Measurements from ENCODE around the gene ANXA4.

ANXA4 gene

GRCh38 chr2:69776886-69777785 is 35.2 kb downstream of the ANXA4 start:
- no peak for DNase-seq (ENCODE audit: extremely low spot score)
- CTCF ChIA-PET: interaction anchor here (0.9 to 3.1 kb wide), 7 partner anchors 9 to 53 kb away, joined by 3 to 10 read pairs (median 3); no protein-coding TSS in a partner anchor
- TF ChIP-seq CTCF (IDR thresholded peaks at IDR 0.05; ENCODE audit: control extremely low read depth, extremely low read depth, low read depth, missing control alignments): no peak
- POLR2A ChIA-PET: no interaction called here

GRCh38 chr2:69777786-69778105 is 35.8 kb downstream of the ANXA4 start:
- DNase-seq (ENCODE audit: extremely low spot score): no peak
- TF ChIP-seq CTCF (IDR thresholded peaks at IDR 0.05; ENCODE audit: control extremely low read depth, extremely low read depth, low read depth, missing control alignments): no peak
- ChIA-PET CTCF (interaction anchor here (0.9 to 3.1 kb wide), 6 partner anchors 8 to 42 kb away, joined by 3 to 10 read pairs (median 3); no protein-coding TSS in a partner anchor), POLR2A (no interaction called here)

GRCh38 chr2:69779258-69780001 is 37.5 kb downstream of the ANXA4 start:
- POLR2A ChIA-PET: no interaction called here
- CTCF ChIA-PET: interaction anchor here (1.0 to 3.2 kb wide), 3 partner anchors 11 to 37 kb away, joined by 6 to 12 read pairs (median 7); no protein-coding TSS in a partner anchor
- no peak for TF ChIP-seq CTCF (IDR thresholded peaks at IDR 0.05; ENCODE audit: control extremely low read depth, extremely low read depth, low read depth, missing control alignments)
- no peak for DNase-seq (ENCODE audit: extremely low spot score)

- POLR2A ChIA-PET: no interaction called here
- DNase-seq (ENCODE audit: extremely low spot score): no peak
- CTCF ChIA-PET: interaction anchor here (2.6 to 3.2 kb wide), 3 partner anchors 9 to 56 kb away, joined by 10 to 12 read pairs (median 12); no protein-coding TSS in a partner anchor
- TF ChIP-seq CTCF (IDR thresholded peaks at IDR 0.05; ENCODE audit: control extremely low read depth, extremely low read depth, low read depth, missing control alignments): no peak
Observed at GRCh38 chr2:69780921-69781320, 39.0 kb downstream of the ANXA4 start.

- ChIA-PET CTCF (interaction anchor here (2.6 to 3.2 kb wide), 3 partner anchors 10 to 57 kb away, joined by 10 to 12 read pairs (median 12); no protein-coding TSS in a partner anchor), POLR2A (no interaction called here)
- DNase-seq (ENCODE audit: extremely low spot score): no peak
- TF ChIP-seq CTCF (IDR thresholded peaks at IDR 0.05; ENCODE audit: control extremely low read depth, extremely low read depth, low read depth, missing control alignments): no peak
Observed at GRCh38 chr2:69781321-69782248, 39.7 kb downstream of the ANXA4 start.
